Parathyroid adenoma (tissue), 2 donors: ENCODE results near the gene ZNF778.

Source experiments
- H2AFZ ChIP-seq: fragments of 300-600 bp; sonication (generic); one replicate; pipeline ENCODE4 v1.7.0; 2017; ENCODE audit warnings: antibody characterized with exemption, mild to moderate bottlenecking
- H3K27ac ChIP-seq: fragments of 300-600 bp; sonication (generic); one replicate; pipeline ENCODE4 v1.7.0; 2017
- H3K27me3 ChIP-seq: fragments of 300-600 bp; sonication (generic); one replicate; pipeline ENCODE4 v1.7.0; 2017; ENCODE audit warnings: low read length; ENCODE audit not compliant: control insufficient read depth, insufficient read depth
- H3K36me3 ChIP-seq: fragments of 300-600 bp; sonication (generic); one replicate; pipeline ENCODE4 v1.7.0; 2017; ENCODE audit warnings: low read length; ENCODE audit not compliant: control insufficient read depth, insufficient read depth
- H3K4me1 ChIP-seq: fragments of 300-600 bp; sonication (generic); one replicate; pipeline ENCODE4 v1.7.0; 2017; ENCODE audit warnings: control low read depth
- H3K4me2 ChIP-seq: fragments of 300-600 bp; sonication (generic); one replicate; pipeline ENCODE4 v1.7.0; 2017; ENCODE audit warnings: low read length
- H3K4me3 ChIP-seq: fragments of 300-600 bp; sonication (generic); one replicate; pipeline ENCODE4 v1.7.0; 2017; ENCODE audit warnings: low read depth, low read length
- H3K79me2 ChIP-seq: fragments of 300-600 bp; sonication (generic); one replicate; pipeline ENCODE4 v1.7.0; 2017; ENCODE audit warnings: control low read depth
- H3K9ac ChIP-seq: fragments of 300-600 bp; sonication (generic); one replicate; pipeline ENCODE4 v1.7.0; 2017; ENCODE audit warnings: mild to moderate bottlenecking
- H3K9me3 ChIP-seq: fragments of 300-600 bp; sonication (generic); one replicate; pipeline ENCODE4 v1.7.0; 2017; ENCODE audit warnings: low read length; ENCODE audit not compliant: control insufficient read depth
- TF ChIP-seq, protein P1 (sequence below): fragments of 300-600 bp; sonication (generic); IDR thresholded peaks from one replicate; pipeline ENCODE4 v1.7.0; 2017; ENCODE audit warnings: antibody characterized with exemption, mild to moderate bottlenecking
- donor health status: primary hyperparathyroidism.

The ZNF778 gene

GRCh38 chr16:89176717-89177116 is 40.8 kb upstream of the ZNF778 start:
- Histone ChIP-seq H3K4me1 (peaks cover 3% of the 10 kb centered on the region), H3K79me2 (no peaks in the 10 kb centered on the region), H2AFZ (no peak overlapping the region), H3K4me2 (no peak overlapping the region), H3K36me3 (no peaks in the 10 kb centered on the region), H3K4me3 (no peak overlapping the region), H3K9ac (no peak overlapping the region), H3K27ac (no peak overlapping the region), H3K27me3 (no peaks in the 10 kb centered on the region), H3K9me3 (no peaks in the 10 kb centered on the region)
- TF ChIP-seq, protein P1, sequence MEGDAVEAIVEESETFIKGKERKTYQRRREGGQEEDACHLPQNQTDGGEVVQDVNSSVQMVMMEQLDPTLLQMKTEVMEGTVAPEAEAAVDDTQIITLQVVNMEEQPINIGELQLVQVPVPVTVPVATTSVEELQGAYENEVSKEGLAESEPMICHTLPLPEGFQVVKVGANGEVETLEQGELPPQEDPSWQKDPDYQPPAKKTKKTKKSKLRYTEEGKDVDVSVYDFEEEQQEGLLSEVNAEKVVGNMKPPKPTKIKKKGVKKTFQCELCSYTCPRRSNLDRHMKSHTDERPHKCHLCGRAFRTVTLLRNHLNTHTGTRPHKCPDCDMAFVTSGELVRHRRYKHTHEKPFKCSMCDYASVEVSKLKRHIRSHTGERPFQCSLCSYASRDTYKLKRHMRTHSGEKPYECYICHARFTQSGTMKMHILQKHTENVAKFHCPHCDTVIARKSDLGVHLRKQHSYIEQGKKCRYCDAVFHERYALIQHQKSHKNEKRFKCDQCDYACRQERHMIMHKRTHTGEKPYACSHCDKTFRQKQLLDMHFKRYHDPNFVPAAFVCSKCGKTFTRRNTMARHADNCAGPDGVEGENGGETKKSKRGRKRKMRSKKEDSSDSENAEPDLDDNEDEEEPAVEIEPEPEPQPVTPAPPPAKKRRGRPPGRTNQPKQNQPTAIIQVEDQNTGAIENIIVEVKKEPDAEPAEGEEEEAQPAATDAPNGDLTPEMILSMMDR: no peak

DNA sequence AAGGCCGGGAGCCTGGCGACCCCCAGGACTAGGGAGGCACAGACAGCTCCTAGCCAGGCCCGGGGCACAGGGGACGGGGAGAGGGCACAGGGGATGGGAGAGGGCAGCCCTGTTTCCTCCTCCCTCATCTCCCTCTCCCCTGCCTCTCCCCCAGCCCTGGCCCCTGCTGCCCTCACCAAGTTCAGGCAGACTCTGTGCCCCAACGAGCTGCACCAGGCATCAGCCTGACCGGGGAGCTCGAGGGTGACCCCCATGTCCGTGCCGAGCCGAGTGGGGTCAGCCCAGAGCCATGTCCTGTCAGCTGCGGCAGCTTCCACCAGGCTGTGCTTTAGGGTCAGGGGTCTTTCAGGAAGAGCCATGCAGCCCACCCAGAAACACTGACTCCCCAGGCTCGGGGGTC is 40.0 kb upstream of the ZNF778 start:
- no peaks in the 10 kb centered on the region for H3K4me1 ChIP-seq
- no peaks in the 10 kb centered on the region for H3K36me3 ChIP-seq
- no peak overlapping the region for H2AFZ ChIP-seq
- H3K4me3 ChIP-seq: no peak overlapping the region
- TF ChIP-seq, protein P1: no peak
- no peaks in the 10 kb centered on the region for H3K27me3 ChIP-seq
- H3K9me3 ChIP-seq: no peaks in the 10 kb centered on the region
- no peak overlapping the region for H3K27ac ChIP-seq
- H3K4me2 ChIP-seq: no peak overlapping the region
- no peak overlapping the region for H3K9ac ChIP-seq
- no peaks in the 10 kb centered on the region for H3K79me2 ChIP-seq

- Histone ChIP-seq H3K9ac (no peak overlapping the region), H2AFZ (no peak overlapping the region), H3K4me2 (no peak overlapping the region), H3K36me3 (no peaks in the 10 kb centered on the region), H3K27ac (no peak overlapping the region), H3K27me3 (no peaks in the 10 kb centered on the region), H3K4me3 (no peak overlapping the region), H3K9me3 (no peaks in the 10 kb centered on the region), H3K4me1 (no peaks in the 10 kb centered on the region), H3K79me2 (no peaks in the 10 kb centered on the region)
- TF ChIP-seq, protein P1: no peak
Measured at GRCh38 chr16:89178453-89179147, 38.9 kb upstream of the ZNF778 start.

GRCh38 chr16:89179148-89179484 is 38.4 kb upstream of the ZNF778 start:
- no peak overlapping the region for H3K9ac ChIP-seq
- no peaks in the 10 kb centered on the region for H3K4me1 ChIP-seq
- no peak overlapping the region for H2AFZ ChIP-seq
- H3K27me3 ChIP-seq: no peaks in the 10 kb centered on the region
- H3K4me3 ChIP-seq: no peak overlapping the region
- H3K9me3 ChIP-seq: no peaks in the 10 kb centered on the region
- H3K79me2 ChIP-seq: no peaks in the 10 kb centered on the region
- TF ChIP-seq, protein P1: no peak
- no peaks in the 10 kb centered on the region for H3K36me3 ChIP-seq
- no peak overlapping the region for H3K27ac ChIP-seq
- H3K4me2 ChIP-seq: no peak overlapping the region

DNA sequence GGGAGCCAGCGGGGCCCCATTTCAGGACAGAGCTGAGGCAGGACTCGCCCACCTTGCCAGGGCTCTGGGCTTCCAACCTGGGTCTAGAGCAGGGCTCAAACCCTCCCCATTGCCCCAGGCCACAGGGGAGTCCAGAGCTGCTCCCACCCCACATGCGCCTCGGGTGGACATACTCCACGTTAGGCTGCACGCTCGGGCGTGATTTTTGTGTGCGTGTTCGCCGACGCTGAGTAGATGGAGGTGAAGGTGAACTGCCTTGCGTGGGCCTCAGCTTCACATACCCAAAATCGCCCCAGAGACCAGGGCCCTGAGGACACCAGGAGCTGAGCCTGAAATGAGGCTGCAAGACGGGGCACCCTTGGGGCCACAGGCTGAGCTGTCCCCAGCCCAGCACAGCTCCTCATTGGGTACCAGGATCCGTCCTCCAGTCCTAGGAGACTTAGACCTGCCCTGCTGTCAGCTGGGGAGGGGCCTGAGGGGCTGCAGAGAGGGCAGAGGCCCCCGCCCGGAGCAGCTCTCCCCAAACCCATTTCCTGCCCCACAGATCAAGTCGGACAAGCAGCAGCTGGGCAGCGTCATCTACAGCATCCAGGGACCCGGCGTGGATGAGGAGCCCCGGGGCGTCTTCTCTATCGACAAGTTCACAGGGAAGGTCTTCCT is 37.7 kb upstream of the ZNF778 start:
- no peak overlapping the region for H3K27ac ChIP-seq
- no peaks in the 10 kb centered on the region for H3K4me1 ChIP-seq
- H3K9me3 ChIP-seq: no peaks in the 10 kb centered on the region
- no peak overlapping the region for H3K9ac ChIP-seq
- H3K4me3 ChIP-seq: no peak overlapping the region
- H3K79me2 ChIP-seq: no peaks in the 10 kb centered on the region
- no peaks in the 10 kb centered on the region for H3K36me3 ChIP-seq
- H2AFZ ChIP-seq: no peak overlapping the region
- TF ChIP-seq, protein P1: no peak
- H3K27me3 ChIP-seq: no peaks in the 10 kb centered on the region
- H3K4me2 ChIP-seq: no peak overlapping the region
